K562 (cell line): ENCODE measurements around the gene VPS13D. TPM values are rescaled to one million over a fixed set of nuclear protein-coding genes. Genes with fewer than 3 reads are reported as not detected.
A peak's percentile ranks its signal among the peaks of the same experiment; 100 is the strongest.

Experiments
- ATAC-seq: fragments of 200-7000 bp; cut with Tn5 transposase; 3 replicates; pipeline ENCODE4 v1.9.1; 2020; ENCODE audit warnings: moderate library complexity
- BruUV-seq: library from RNA; stranded (reverse); fragments of 400-500 nt; replicated peaks from 2 replicates; lab custom pipeline; 2021; lab: Mats Ljungman, UMichigan
- CTCF ChIA-PET: fragments of 300-600 bp; formaldehyde crosslinking; extraction: SDS; loops from one replicate; lab custom pipeline; 2021; ENCODE audit warnings: low intra/inter-chr PET ratio; lab: Yijun Ruan, JAX
- POLR2A ChIA-PET: fragments of 300-600, 350-650 bp; sonication (Branson Sonifier 250); formaldehyde crosslinking; extraction: SDS; loops from one replicate; lab custom pipeline; 2021; ENCODE audit warnings: antibody characterized with exemption, inconsistent platforms; lab: Yijun Ruan, JAX
- DNase-seq, 4 experiments: peaks; one replicate each; pipeline versions ENCODE4 v3.0.0 to v3.0.0-alpha.2; 2011 to 2018; ENCODE audit warnings: low spot score in 3 of 4, mixed read lengths in 3 of 4; ENCODE audit errors: extremely low read depth in 1 of 4
- FAIRE-seq: peaks from 2 replicates; lab custom pipeline; 2011; peaks lifted over from hg19 to GRCh38; lab: Jason Lieb, UNC
- H2AFZ ChIP-seq: 2 replicates; pipeline ENCODE4 v1.6.0; 2011; ENCODE audit warnings: low read depth, low read length, control low read depth, inconsistent platforms
- H3K27ac ChIP-seq: fragments of 200-600 bp; 3 replicates; pipeline ENCODE4 v1.8.0; 2011; ENCODE audit warnings: low read depth, mild to moderate bottlenecking, control low read depth, inconsistent platforms, low read length, moderate library complexity, mixed read lengths; ENCODE audit errors: extremely low read depth
- H3K27me3 ChIP-seq, 2 experiments: fragments of 300-600 bp in 1 of 2; 2 replicates in 1 of 2; 3 replicates in 1 of 2; pipeline versions ENCODE4 v1.6.0 to v1.8.0; 2011; ENCODE audit warnings: inconsistent platforms in 2 of 2, low read length in 2 of 2, mild to moderate bottlenecking in 1 of 2, mixed read lengths in 1 of 2, moderate library complexity in 1 of 2; ENCODE audit not compliant: control insufficient read depth in 2 of 2, insufficient read depth in 2 of 2
- H3K36me3 ChIP-seq: fragments of 300-600 bp; 3 replicates; pipeline ENCODE4 v1.8.0; 2011; ENCODE audit warnings: mild to moderate bottlenecking, low read length, inconsistent platforms; ENCODE audit not compliant: control insufficient read depth, insufficient read depth
- H3K4me1 ChIP-seq, 2 experiments: fragments of 200-600 bp in 1 of 2; replicated peaks in 1 of 2; 2 replicates in 1 of 2; 3 replicates in 1 of 2; pipeline versions ENCODE4 v1.5.1 to v1.8.0; 2011; ENCODE audit warnings: inconsistent platforms in 2 of 2, low read length in 2 of 2, mild to moderate bottlenecking in 1 of 2, mixed read lengths in 1 of 2, moderate library complexity in 1 of 2; ENCODE audit not compliant: control insufficient read depth in 2 of 2, insufficient read depth in 2 of 2
- H3K4me2 ChIP-seq: 2 replicates; pipeline ENCODE4 v1.6.1; 2011; ENCODE audit warnings: low read length, control low read depth, inconsistent platforms, mixed read lengths; ENCODE audit not compliant: insufficient read depth
- H3K4me3 ChIP-seq: fragments of 200-600 bp; sonication (generic), shearing (Covaris generic); 2 replicates; pipeline ENCODE4 v1.5.1; 2016; ENCODE audit warnings: control low read depth, inconsistent platforms
- H3K79me2 ChIP-seq: fragments of 200-600 bp; 3 replicates; pipeline ENCODE4 v1.8.0; 2011; ENCODE audit warnings: low read length, inconsistent platforms; ENCODE audit not compliant: control insufficient read depth, insufficient read depth
- H3K9ac ChIP-seq, 2 experiments: 2 replicates each; pipeline versions ENCODE4 v1.6.0 to v1.6.1; 2011; ENCODE audit warnings: low read depth in 2 of 2, low read length in 2 of 2, control low read depth in 1 of 2, inconsistent platforms in 1 of 2, mild to moderate bottlenecking in 1 of 2, mixed read lengths in 1 of 2; ENCODE audit not compliant: insufficient read depth in 1 of 2
- H3K9me1 ChIP-seq: one replicate; pipeline ENCODE4 v1.6.0; 2011; ENCODE audit warnings: inconsistent platforms, mild to moderate bottlenecking, low read length, moderate library complexity; ENCODE audit not compliant: control insufficient read depth, insufficient read depth
- H3K9me3 ChIP-seq: replicated peaks from 2 replicates; pipeline ENCODE4 v1.5.1; 2011; ENCODE audit warnings: low read depth, low read length, inconsistent platforms; ENCODE audit not compliant: control insufficient read depth, insufficient read depth
- H4K20me1 ChIP-seq: replicated peaks from 2 replicates; pipeline ENCODE4 v1.6.1; 2011; ENCODE audit warnings: low read length, inconsistent platforms, mixed read lengths; ENCODE audit not compliant: control insufficient read depth, insufficient read depth
- NR2C1 ChIP-seq, 2 experiments: fragments of 450-650 bp; IDR thresholded peaks; 2 replicates each; pipeline ENCODE4 v1.6.1; 2017; ENCODE audit warnings: mild to moderate bottlenecking in 2 of 2, antibody characterized with exemption in 1 of 2, inconsistent platforms in 1 of 2, missing compliant biosample characterization in 1 of 2, missing genetic modification characterization in 1 of 2
- TEAD4 ChIP-seq, 2 experiments: sonication (generic) in 1 of 2; formaldehyde crosslinking in 1 of 2; IDR thresholded peaks; 2 replicates each; pipeline versions ENCODE4 v1.6.1 to v1.8.0; 2012 to 2022; ENCODE audit warnings: borderline replicate concordance in 1 of 2, inconsistent platforms in 1 of 2, low read length in 1 of 2, mild to moderate bottlenecking in 1 of 2, missing genetic modification reagents in 1 of 2
- WGBS: fragments of 100-300 bp; shearing (Covaris generic); methylation state at CpG from one replicate; pipeline ENCODE4 v1.1.6; 2016; ENCODE audit warnings: low coverage, mixed read lengths; ENCODE audit not compliant: insufficient coverage; ENCODE audit errors: missing lambda C conversion rate; 5-methylcytosine and 5-hydroxymethylcytosine counted together
- in situ Hi-C: fragments of 300-500 bp; cut with MboI; formaldehyde crosslinking; loops from 4 replicates; pipeline ENCODE4 v1.15.0; 2018; ENCODE audit warnings: inconsistent platforms, mixed read lengths
- intact Hi-C: fragments of 100-400 bp; cut with micrococcal nuclease; formaldehyde crosslinking; loops from 2 replicates; pipeline ENCODE4 v1.14.2; 2022
- polyA plus RNA-seq, 8 experiments: library from polyadenylated mRNA; depleted of rRNA in 4 of 8; stranded (reverse) in 5 of 8; unstranded in 3 of 8; fragments of >200 nt; fragmentation: Nextera tagmentation in 2 of 8; fragmentation: Illumina TruSeq in 1 of 8; extraction: Ambion mirVana in 2 of 8; extraction: Trizol in 1 of 8; gene quantifications; 2 replicates each; pipeline versions ENCODE4 v1.2.1 to v1.2.3, GENCODE V29; 2011 to 2014; ENCODE audit warnings: inconsistent platforms in 1 of 8, missing spikeins in 1 of 8
- total RNA-seq, 7 experiments: library from RNA; depleted of rRNA in 6 of 7; stranded (reverse); fragments of >200 nt in 6 of 7; fragmentation: Illumina TruSeq in 2 of 7; extraction: Trizol in 2 of 7; gene quantifications; 2 replicates each; pipeline versions ENCODE4 v1.2.1 to v1.2.3, GENCODE V29; 2011 to 2021; ENCODE audit warnings: low replicate concordance in 1 of 7
- TF ChIP-seq, protein P1 (sequence below), 2 experiments: fragments of 200-800 bp in 1 of 2; sonication (Bioruptor generic) in 1 of 2; sonication (generic) in 1 of 2; formaldehyde crosslinking in 1 of 2; IDR thresholded peaks in 1 of 2; conservative IDR thresholded peaks in 1 of 2; 2 replicates each; pipeline versions ENCODE4 v1.5.0 to v1.6.1; 2016 to 2020; ENCODE audit warnings: missing compliant biosample characterization in 1 of 2, missing genetic modification characterization in 1 of 2, missing genetic modification reagents in 1 of 2
- TF ChIP-seq, protein P2 (sequence below): sonication (generic); formaldehyde crosslinking; IDR thresholded peaks from 2 replicates; pipeline ENCODE4 v1.8.0; 2022; ENCODE audit warnings: mild to moderate bottlenecking, missing genetic modification reagents, borderline replicate concordance

Gene VPS13D
- total and polyA plus RNA-seq, 9 of the 15 experiments (the other 6 are each of a cell fraction or from before 2014, with no cell fraction given) = 6.1 to 51.5 (median 38.5) TPM

DNA sequence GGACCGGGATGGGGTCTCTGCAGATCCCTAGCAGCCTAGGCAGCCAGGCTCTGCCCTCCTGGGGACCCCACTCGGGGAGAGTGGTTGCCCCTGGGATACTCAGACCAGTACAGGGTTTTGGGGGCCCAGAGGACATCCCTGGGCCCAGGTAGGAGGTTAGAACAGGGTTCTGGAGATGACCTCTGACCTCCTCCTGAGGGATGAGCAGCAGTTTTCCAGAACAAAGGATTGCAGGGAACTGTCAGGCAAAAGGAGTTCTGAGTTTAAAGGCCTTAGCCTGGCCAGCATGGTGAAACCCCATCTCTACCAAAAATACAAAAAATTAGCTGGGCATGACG lies 20.4 kb upstream of the VPS13D start:
- TF ChIP-seq, protein P1, sequence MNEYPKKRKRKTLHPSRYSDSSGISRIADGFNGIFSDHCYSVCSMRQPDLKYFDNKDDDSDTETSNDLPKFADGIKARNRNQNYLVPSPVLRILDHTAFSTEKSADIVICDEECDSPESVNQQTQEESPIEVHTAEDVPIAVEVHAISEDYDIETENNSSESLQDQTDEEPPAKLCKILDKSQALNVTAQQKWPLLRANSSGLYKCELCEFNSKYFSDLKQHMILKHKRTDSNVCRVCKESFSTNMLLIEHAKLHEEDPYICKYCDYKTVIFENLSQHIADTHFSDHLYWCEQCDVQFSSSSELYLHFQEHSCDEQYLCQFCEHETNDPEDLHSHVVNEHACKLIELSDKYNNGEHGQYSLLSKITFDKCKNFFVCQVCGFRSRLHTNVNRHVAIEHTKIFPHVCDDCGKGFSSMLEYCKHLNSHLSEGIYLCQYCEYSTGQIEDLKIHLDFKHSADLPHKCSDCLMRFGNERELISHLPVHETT (CRISPR knock-in tag; conservative IDR thresholded peaks at IDR 0.05 in 1 of 2, IDR thresholded peaks at IDR 0.05 in 1 of 2) = no peak
- TF ChIP-seq TEAD4 (IDR thresholded peaks at IDR 0.05; ENCODE audit: low read length) (0 out of 2 replicates have a peak, but pooled peaks have one; percentile 3), TEAD4 (CRISPR knock-in tag; IDR thresholded peaks at IDR 0.05; ENCODE audit: borderline replicate concordance) (no peak), NR2C1 (IDR thresholded peaks at IDR 0.05) (peak; percentile 56), NR2C1 (tag; IDR thresholded peaks at IDR 0.05) (peak; percentile 60)
- TF ChIP-seq, protein P2, sequence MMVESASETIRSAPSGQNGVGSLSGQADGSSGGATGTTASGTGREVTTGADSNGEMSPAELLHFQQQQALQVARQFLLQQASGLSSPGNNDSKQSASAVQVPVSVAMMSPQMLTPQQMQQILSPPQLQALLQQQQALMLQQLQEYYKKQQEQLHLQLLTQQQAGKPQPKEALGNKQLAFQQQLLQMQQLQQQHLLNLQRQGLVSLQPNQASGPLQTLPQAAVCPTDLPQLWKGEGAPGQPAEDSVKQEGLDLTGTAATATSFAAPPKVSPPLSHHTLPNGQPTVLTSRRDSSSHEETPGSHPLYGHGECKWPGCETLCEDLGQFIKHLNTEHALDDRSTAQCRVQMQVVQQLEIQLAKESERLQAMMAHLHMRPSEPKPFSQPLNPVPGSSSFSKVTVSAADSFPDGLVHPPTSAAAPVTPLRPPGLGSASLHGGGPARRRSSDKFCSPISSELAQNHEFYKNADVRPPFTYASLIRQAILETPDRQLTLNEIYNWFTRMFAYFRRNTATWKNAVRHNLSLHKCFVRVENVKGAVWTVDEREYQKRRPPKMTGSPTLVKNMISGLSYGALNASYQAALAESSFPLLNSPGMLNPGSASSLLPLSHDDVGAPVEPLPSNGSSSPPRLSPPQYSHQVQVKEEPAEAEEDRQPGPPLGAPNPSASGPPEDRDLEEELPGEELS (CRISPR knock-in tag) = 0 out of 2 replicates have a peak, but pooled peaks have one; percentile 31
- TF ChIP-seq, all 486 proteins: peak for 3
- FAIRE-seq = no peak
- H3K36me3 ChIP-seq = peaks cover 12% of the 10 kb centered on the region; the same call in 2 of the 3 replicates
- H3K79me2 ChIP-seq = no peaks in the 10 kb centered on the region
- H2AFZ ChIP-seq = no peak overlapping the region
- no peak overlapping the region for H3K4me2 ChIP-seq
- no TSS peak for BruUV-seq
- H3K9me1 ChIP-seq = no peaks in the 10 kb centered on the region
- WGBS = 31% methylated on average over 3 of the region's 3 CpGs
- H3K9me3 ChIP-seq = 0 out of 2 replicates have a peak, but pooled peaks cover under 1% of the 10 kb centered on the region
- ATAC-seq = no peak; the same call in 2 of the 3 replicates
- intact Hi-C loops (loop anchor here (1.0 to 5.0 kb wide), 3 partner anchors 47 to 85 kb away; no protein-coding TSS in a partner anchor), in situ Hi-C loops (no loop called here)
- no peak overlapping the region for H3K4me3 ChIP-seq
- no peak overlapping the region for H3K27ac ChIP-seq
- H3K27me3 ChIP-seq = no peaks in the 10 kb centered on the region
- ChIA-PET CTCF (interaction anchor here (2.3 to 7.6 kb wide), 2 partner anchors 84 to 91 kb away, joined by 33 to 195 read pairs; no protein-coding TSS in a partner anchor), POLR2A (interaction anchor here (0.6 to 3.5 kb wide), 3 partner anchors 9 to 84 kb away, joined by 3 to 13 read pairs (median 3); no protein-coding TSS in a partner anchor)
- H4K20me1 ChIP-seq = 0 out of 2 replicates have a peak, but pooled peaks cover 3% of the 10 kb centered on the region
- 0 out of 4 replicates have a peak overlapping the region, but pooled peaks of 1 of the 2 experiments have one; percentile 20 for H3K9ac ChIP-seq
- peaks cover 2 to 12% of the 10 kb centered on the region in 2 experiments; a peak in 2 of 5 replicates for H3K4me1 ChIP-seq
- DNase-seq = no peak
